HEK293 (cell line): ENCODE results near the gene NCAPG2.

Source experiments
- CTCF ChIA-PET: fragments of 350-600 bp; formaldehyde crosslinking; extraction: SDS; loops from one replicate; lab custom pipeline; 2021; ENCODE audit warnings: antibody characterized with exemption; lab: Yijun Ruan, JAX
- POLR2A ChIA-PET: fragments of 300-600 bp; formaldehyde crosslinking; extraction: SDS; loops from one replicate; lab custom pipeline; 2020; ENCODE audit warnings: antibody characterized with exemption, inconsistent platforms; lab: Yijun Ruan, JAX
- H3K27ac ChIP-seq: fragments of 200-500 bp; sonication (Bioruptor generic); 2 replicates; pipeline ENCODE4 v1.5.1; 2014; ENCODE audit warnings: low read depth, low read length, control low read depth, inconsistent platforms; ENCODE audit errors: extremely low read depth
- H3K36me3 ChIP-seq, 2 experiments: fragments of 200-500 bp in 1 of 2; sonication (Bioruptor generic) in 1 of 2; 1 replicate in 1 of 2; 2 replicates in 1 of 2; pipeline ENCODE4 v1.5.1; 2014 to 2017; ENCODE audit warnings: inconsistent platforms in 2 of 2, low read length in 2 of 2; ENCODE audit not compliant: control insufficient read depth in 2 of 2, insufficient read depth in 1 of 2
- H3K4me1 ChIP-seq: fragments of 200-500 bp; sonication (Bioruptor generic); 2 replicates; pipeline ENCODE4 v1.5.1; 2014; ENCODE audit warnings: mild to moderate bottlenecking, low read length, inconsistent platforms; ENCODE audit not compliant: control insufficient read depth, insufficient read depth
- H3K4me3 ChIP-seq: 2 replicates; pipeline ENCODE4 v1.5.1; 2011; ENCODE audit warnings: low read depth, mild to moderate bottlenecking, control low read depth, low read length, moderate library complexity
- H3K9me3 ChIP-seq: fragments of 200-500 bp; sonication (Bioruptor generic); 2 replicates; pipeline ENCODE4 v1.5.1; 2014; ENCODE audit warnings: low read depth, low read length, inconsistent platforms; ENCODE audit not compliant: control insufficient read depth, insufficient read depth
- OSR2 ChIP-seq: fragments of 450-650 bp; formaldehyde crosslinking; IDR thresholded peaks from 2 replicates; pipeline ENCODE4 v1.5.1; 2016; ENCODE audit warnings: missing biosample characterization, missing genetic modification characterization
- ZBTB21 ChIP-seq: fragments of 450-650 bp; formaldehyde crosslinking; IDR thresholded peaks from 2 replicates; pipeline ENCODE4 v1.5.1; 2017; ENCODE audit warnings: missing biosample characterization, missing genetic modification characterization
- ZFHX2 ChIP-seq: fragments of 450-650 bp; formaldehyde crosslinking; conservative IDR thresholded peaks from 2 replicates; pipeline ENCODE4 v1.5.1; 2016; ENCODE audit warnings: missing biosample characterization, missing genetic modification characterization
- ZFP3 ChIP-seq: fragments of 450-650 bp; formaldehyde crosslinking; IDR thresholded peaks from 2 replicates; pipeline ENCODE4 v1.5.1; 2016; ENCODE audit warnings: low read depth, missing biosample characterization, missing genetic modification characterization
- ZNF133 ChIP-seq: fragments of 450-650 bp; formaldehyde crosslinking; IDR thresholded peaks from 2 replicates; pipeline ENCODE4 v1.5.1; 2016; ENCODE audit warnings: missing biosample characterization, missing genetic modification characterization
- ZNF146 ChIP-seq: fragments of 450-650 bp; formaldehyde crosslinking; IDR thresholded peaks from 2 replicates; pipeline ENCODE4 v1.5.1; 2016; ENCODE audit warnings: missing biosample characterization, missing genetic modification characterization
- ZNF24 ChIP-seq: fragments of 450-650 bp; formaldehyde crosslinking; IDR thresholded peaks from 2 replicates; pipeline ENCODE4 v1.5.1; 2016; ENCODE audit warnings: missing biosample characterization, missing genetic modification characterization
- ZNF274 ChIP-seq, 2 experiments: fragments of 200-500 bp in 1 of 2; fragments of 450-650 bp in 1 of 2; sonication (Bioruptor generic) in 1 of 2; formaldehyde crosslinking in 1 of 2; IDR thresholded peaks; 2 replicates each; pipeline versions ENCODE4 v1.5.1 to v1.6.1; 2014 to 2016; ENCODE audit warnings: borderline replicate concordance in 1 of 2, inconsistent platforms in 1 of 2, low read length in 1 of 2, missing biosample characterization in 1 of 2, missing genetic modification characterization in 1 of 2
- ZNF391 ChIP-seq: fragments of 450-650 bp; formaldehyde crosslinking; IDR thresholded peaks from 2 replicates; pipeline ENCODE4 v1.5.1; 2016; ENCODE audit warnings: low read depth, missing biosample characterization, missing genetic modification characterization, borderline replicate concordance
- ZNF558 ChIP-seq: fragments of 450-650 bp; formaldehyde crosslinking; IDR thresholded peaks from 2 replicates; pipeline ENCODE4 v1.5.1; 2016; ENCODE audit warnings: missing biosample characterization, missing genetic modification characterization
- ZNF664 ChIP-seq: fragments of 450-650 bp; formaldehyde crosslinking; IDR thresholded peaks from 2 replicates; pipeline ENCODE4 v1.5.1; 2016; ENCODE audit warnings: missing biosample characterization, missing genetic modification characterization
- ZNF830 ChIP-seq: fragments of 450-650 bp; IDR thresholded peaks from 2 replicates; pipeline ENCODE4 v1.5.0; 2018; ENCODE audit warnings: missing biosample characterization, missing genetic modification characterization, low read depth, mild to moderate bottlenecking, moderate library complexity
- ZSCAN16 ChIP-seq: fragments of 450-650 bp; formaldehyde crosslinking; IDR thresholded peaks from 2 replicates; pipeline ENCODE4 v1.5.1; 2016; ENCODE audit warnings: missing biosample characterization, missing genetic modification characterization
- TF ChIP-seq, protein P1 (sequence below): fragments of 450-650 bp; formaldehyde crosslinking; IDR thresholded peaks from 2 replicates; pipeline ENCODE4 v1.5.1; 2017; ENCODE audit warnings: missing biosample characterization, missing genetic modification characterization
- TF ChIP-seq, protein P2 (sequence below): fragments of 450-650 bp; formaldehyde crosslinking; IDR thresholded peaks from 2 replicates; pipeline ENCODE4 v1.5.1; 2017; ENCODE audit warnings: missing biosample characterization, missing genetic modification characterization
- TF ChIP-seq, protein P3 (sequence below): fragments of 450-650 bp; formaldehyde crosslinking; IDR thresholded peaks from 2 replicates; pipeline ENCODE4 v1.5.1; 2017; ENCODE audit warnings: missing biosample characterization, missing genetic modification characterization
- TF ChIP-seq, protein P4 (sequence below): fragments of 450-650 bp; formaldehyde crosslinking; IDR thresholded peaks from 2 replicates; pipeline ENCODE4 v1.5.1; 2016; ENCODE audit warnings: missing biosample characterization, missing genetic modification characterization, borderline replicate concordance
- TF ChIP-seq, protein P5 (sequence below): fragments of 450-650 bp; formaldehyde crosslinking; IDR thresholded peaks from 2 replicates; pipeline ENCODE4 v1.5.1; 2016; ENCODE audit warnings: missing biosample characterization, missing genetic modification characterization

Gene NCAPG2

DNA sequence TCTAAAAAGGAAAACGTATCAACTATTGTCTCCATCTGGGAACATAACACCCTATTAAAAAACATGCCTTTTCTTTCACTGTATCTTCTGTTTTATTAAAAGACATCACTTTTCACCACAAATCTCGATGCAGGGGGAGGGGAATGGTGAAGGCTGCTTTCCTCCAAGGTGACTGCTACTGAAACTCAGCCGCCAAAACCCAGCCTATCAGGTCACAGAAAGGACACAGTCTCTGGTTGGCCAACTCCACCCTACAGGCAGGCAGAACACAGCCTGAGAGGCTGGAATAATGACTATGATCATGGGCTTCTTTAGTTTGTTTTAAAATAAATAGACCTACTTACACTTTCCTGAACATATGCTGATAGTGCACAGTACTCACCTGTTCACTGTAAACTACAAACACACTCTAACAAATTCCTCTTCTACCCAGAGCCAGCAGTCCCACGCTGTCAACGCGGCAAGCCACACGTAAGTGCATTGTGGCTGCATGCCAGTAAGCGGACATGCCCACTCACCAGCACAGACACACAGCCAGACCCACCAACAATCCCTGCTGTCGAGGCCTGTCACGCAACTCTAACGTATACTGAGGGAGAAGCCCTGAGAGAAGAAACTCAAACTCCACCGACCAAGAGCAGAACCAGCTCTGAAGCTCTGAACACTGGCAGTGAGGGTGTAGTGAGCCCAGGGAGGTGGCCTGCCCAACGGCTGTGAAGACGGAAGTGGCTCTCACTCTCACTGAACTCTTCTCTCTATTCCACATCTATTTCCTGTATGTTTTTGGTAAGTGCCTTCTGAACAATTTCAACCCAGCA is 41.8 kb downstream of the NCAPG2 start:
- CTCF ChIA-PET, result no interaction called here
- TF ChIP-seq ZNF664 (tag by site-specific recombination) (no peak), ZNF133 (tag by site-specific recombination) (no peak), ZBTB21 (no peak), ZSCAN16 (no peak), ZFP3 (tag by site-specific recombination) (no peak), ZFHX2 (tag by site-specific recombination) (no peak), ZNF274 (IDR thresholded peaks at IDR 0.05; ENCODE audit: low read length) (no peak), ZNF274 (tag by site-specific recombination; IDR thresholded peaks at IDR 0.05; ENCODE audit: borderline replicate concordance) (no peak), ZNF146 (tag by site-specific recombination) (no peak), ZNF24 (tag by site-specific recombination) (no peak), ZNF830 (no peak), ZNF558 (tag by site-specific recombination) (no peak), OSR2 (tag by site-specific recombination) (no peak), ZNF391 (tag by site-specific recombination) (no peak)
- TF ChIP-seq, protein P1, sequence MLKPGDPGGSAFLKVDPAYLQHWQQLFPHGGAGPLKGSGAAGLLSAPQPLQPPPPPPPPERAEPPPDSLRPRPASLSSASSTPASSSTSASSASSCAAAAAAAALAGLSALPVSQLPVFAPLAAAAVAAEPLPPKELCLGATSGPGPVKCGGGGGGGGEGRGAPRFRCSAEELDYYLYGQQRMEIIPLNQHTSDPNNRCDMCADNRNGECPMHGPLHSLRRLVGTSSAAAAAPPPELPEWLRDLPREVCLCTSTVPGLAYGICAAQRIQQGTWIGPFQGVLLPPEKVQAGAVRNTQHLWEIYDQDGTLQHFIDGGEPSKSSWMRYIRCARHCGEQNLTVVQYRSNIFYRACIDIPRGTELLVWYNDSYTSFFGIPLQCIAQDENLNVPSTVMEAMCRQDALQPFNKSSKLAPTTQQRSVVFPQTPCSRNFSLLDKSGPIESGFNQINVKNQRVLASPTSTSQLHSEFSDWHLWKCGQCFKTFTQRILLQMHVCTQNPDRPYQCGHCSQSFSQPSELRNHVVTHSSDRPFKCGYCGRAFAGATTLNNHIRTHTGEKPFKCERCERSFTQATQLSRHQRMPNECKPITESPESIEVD, result no peak
- TF ChIP-seq, protein P2, sequence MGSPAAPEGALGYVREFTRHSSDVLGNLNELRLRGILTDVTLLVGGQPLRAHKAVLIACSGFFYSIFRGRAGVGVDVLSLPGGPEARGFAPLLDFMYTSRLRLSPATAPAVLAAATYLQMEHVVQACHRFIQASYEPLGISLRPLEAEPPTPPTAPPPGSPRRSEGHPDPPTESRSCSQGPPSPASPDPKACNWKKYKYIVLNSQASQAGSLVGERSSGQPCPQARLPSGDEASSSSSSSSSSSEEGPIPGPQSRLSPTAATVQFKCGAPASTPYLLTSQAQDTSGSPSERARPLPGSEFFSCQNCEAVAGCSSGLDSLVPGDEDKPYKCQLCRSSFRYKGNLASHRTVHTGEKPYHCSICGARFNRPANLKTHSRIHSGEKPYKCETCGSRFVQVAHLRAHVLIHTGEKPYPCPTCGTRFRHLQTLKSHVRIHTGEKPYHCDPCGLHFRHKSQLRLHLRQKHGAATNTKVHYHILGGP (tag by site-specific recombination), result no peak
- TF ChIP-seq, protein P3, sequence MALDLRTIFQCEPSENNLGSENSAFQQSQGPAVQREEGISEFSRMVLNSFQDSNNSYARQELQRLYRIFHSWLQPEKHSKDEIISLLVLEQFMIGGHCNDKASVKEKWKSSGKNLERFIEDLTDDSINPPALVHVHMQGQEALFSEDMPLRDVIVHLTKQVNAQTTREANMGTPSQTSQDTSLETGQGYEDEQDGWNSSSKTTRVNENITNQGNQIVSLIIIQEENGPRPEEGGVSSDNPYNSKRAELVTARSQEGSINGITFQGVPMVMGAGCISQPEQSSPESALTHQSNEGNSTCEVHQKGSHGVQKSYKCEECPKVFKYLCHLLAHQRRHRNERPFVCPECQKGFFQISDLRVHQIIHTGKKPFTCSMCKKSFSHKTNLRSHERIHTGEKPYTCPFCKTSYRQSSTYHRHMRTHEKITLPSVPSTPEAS, result no peak
- TF ChIP-seq, protein P4, sequence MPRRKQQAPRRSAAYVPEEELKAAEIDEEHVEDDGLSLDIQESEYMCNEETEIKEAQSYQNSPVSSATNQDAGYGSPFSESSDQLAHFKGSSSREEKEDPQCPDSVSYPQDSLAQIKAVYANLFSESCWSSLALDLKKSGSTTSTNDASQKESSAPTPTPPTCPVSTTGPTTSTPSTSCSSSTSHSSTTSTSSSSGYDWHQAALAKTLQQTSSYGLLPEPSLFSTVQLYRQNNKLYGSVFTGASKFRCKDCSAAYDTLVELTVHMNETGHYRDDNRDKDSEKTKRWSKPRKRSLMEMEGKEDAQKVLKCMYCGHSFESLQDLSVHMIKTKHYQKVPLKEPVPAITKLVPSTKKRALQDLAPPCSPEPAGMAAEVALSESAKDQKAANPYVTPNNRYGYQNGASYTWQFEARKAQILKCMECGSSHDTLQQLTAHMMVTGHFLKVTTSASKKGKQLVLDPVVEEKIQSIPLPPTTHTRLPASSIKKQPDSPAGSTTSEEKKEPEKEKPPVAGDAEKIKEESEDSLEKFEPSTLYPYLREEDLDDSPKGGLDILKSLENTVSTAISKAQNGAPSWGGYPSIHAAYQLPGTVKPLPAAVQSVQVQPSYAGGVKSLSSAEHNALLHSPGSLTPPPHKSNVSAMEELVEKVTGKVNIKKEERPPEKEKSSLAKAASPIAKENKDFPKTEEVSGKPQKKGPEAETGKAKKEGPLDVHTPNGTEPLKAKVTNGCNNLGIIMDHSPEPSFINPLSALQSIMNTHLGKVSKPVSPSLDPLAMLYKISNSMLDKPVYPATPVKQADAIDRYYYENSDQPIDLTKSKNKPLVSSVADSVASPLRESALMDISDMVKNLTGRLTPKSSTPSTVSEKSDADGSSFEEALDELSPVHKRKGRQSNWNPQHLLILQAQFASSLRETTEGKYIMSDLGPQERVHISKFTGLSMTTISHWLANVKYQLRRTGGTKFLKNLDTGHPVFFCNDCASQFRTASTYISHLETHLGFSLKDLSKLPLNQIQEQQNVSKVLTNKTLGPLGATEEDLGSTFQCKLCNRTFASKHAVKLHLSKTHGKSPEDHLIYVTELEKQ (tag by site-specific recombination), result no peak
- TF ChIP-seq, protein P5, sequence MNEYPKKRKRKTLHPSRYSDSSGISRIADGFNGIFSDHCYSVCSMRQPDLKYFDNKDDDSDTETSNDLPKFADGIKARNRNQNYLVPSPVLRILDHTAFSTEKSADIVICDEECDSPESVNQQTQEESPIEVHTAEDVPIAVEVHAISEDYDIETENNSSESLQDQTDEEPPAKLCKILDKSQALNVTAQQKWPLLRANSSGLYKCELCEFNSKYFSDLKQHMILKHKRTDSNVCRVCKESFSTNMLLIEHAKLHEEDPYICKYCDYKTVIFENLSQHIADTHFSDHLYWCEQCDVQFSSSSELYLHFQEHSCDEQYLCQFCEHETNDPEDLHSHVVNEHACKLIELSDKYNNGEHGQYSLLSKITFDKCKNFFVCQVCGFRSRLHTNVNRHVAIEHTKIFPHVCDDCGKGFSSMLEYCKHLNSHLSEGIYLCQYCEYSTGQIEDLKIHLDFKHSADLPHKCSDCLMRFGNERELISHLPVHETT (tag by site-specific recombination), result no peak
- no peaks in the 10 kb centered on the region for H3K4me1 ChIP-seq
- no peak overlapping the region for H3K27ac ChIP-seq
- POLR2A ChIA-PET, result no interaction called here
- no peak overlapping the region for H3K4me3 ChIP-seq
- no peaks in the 10 kb centered on the region for H3K9me3 ChIP-seq
- H3K36me3 ChIP-seq, result peaks cover 13 to 81% of the 10 kb centered on the region in 2 experiments; a peak in 2 of 3 replicates
